HepG2 (cell line): ENCODE measurements around the gene PSMG3. TPM values are rescaled to one million over a fixed set of nuclear protein-coding genes. Genes with fewer than 3 reads are reported as not detected.

Experiments
- ATRX ChIP-seq: sonication (generic); formaldehyde crosslinking; IDR thresholded peaks from 2 replicates; pipeline ENCODE4 v1.4.0; 2020; ENCODE audit warnings: missing genetic modification reagents, borderline replicate concordance
- BCL6 ChIP-seq: IDR thresholded peaks from 2 replicates; pipeline ENCODE4 v1.6.1; 2016; ENCODE audit warnings: missing genetic modification reagents, missing compliant biosample characterization
- ELF4 ChIP-seq: sonication (generic); formaldehyde crosslinking; IDR thresholded peaks from 2 replicates; pipeline ENCODE4 v1.5.0; 2020; ENCODE audit warnings: missing genetic modification reagents, mild to moderate bottlenecking, moderate library complexity, borderline replicate concordance
- ETV5 ChIP-seq: IDR thresholded peaks from 2 replicates; pipeline ENCODE4 v1.6.1; 2018; ENCODE audit warnings: missing biosample characterization, missing genetic modification reagents, inconsistent platforms, borderline replicate concordance
- HES4 ChIP-seq: sonication (generic); formaldehyde crosslinking; IDR thresholded peaks from 2 replicates; pipeline ENCODE4 v1.9.0; 2021; ENCODE audit warnings: mild to moderate bottlenecking, missing genetic modification reagents, borderline replicate concordance
- HNRNPLL ChIP-seq: fragments of 200-400 bp; formaldehyde crosslinking; IDR thresholded peaks from 2 replicates; pipeline ENCODE4 v1.6.1; 2017; ENCODE audit warnings: mild to moderate bottlenecking, low read depth, low read length; ENCODE audit not compliant: poor library complexity, severe bottlenecking
- KAT7 ChIP-seq: IDR thresholded peaks from 2 replicates; pipeline ENCODE4 v1.6.1; 2018; ENCODE audit warnings: borderline replicate concordance, missing compliant biosample characterization
- MAFF ChIP-seq: IDR thresholded peaks from 2 replicates; pipeline ENCODE4 v1.6.1; 2011; ENCODE audit warnings: low read depth, low read length, improper control_type of control experiment
- MLLT10 ChIP-seq: sonication (generic); formaldehyde crosslinking; IDR thresholded peaks from 2 replicates; pipeline ENCODE4 v1.4.0; 2020; ENCODE audit warnings: missing genetic modification reagents
- MYC ChIP-seq: sonication (generic); formaldehyde crosslinking; IDR thresholded peaks from 2 replicates; pipeline ENCODE4 v1.9.0; 2021; ENCODE audit warnings: missing genetic modification reagents, borderline replicate concordance
- NFAT5 ChIP-seq: sonication (generic); formaldehyde crosslinking; IDR thresholded peaks from 2 replicates; pipeline ENCODE4 v1.4.0; 2020; ENCODE audit warnings: missing genetic modification reagents
- NFKB2 ChIP-seq: sonication (generic); formaldehyde crosslinking; IDR thresholded peaks from 2 replicates; pipeline ENCODE4 v1.4.0; 2020; ENCODE audit warnings: missing genetic modification reagents, borderline replicate concordance
- POLR2A ChIP-seq, 2 experiments: IDR thresholded peaks; 2 replicates each; pipeline ENCODE4 v1.6.1; 2011; ENCODE audit warnings: low read depth in 2 of 2, low read length in 2 of 2, mild to moderate bottlenecking in 1 of 2, moderate library complexity in 1 of 2; ENCODE audit not compliant: insufficient read depth in 1 of 2
- RXRB ChIP-seq: IDR thresholded peaks from 2 replicates; pipeline ENCODE4 v1.6.1; 2016; ENCODE audit warnings: borderline replicate concordance, missing genetic modification reagents, missing compliant biosample characterization
- TARDBP ChIP-seq: sonication (generic); formaldehyde crosslinking; IDR thresholded peaks from 2 replicates; pipeline ENCODE4 v1.8.0; 2022; ENCODE audit warnings: mild to moderate bottlenecking, missing genetic modification reagents
- TCF12 ChIP-seq, 2 experiments: fragments of 450-650 bp in 1 of 2; sonication (generic) in 1 of 2; formaldehyde crosslinking in 1 of 2; IDR thresholded peaks; 2 replicates each; pipeline versions ENCODE4 v1.6.1 to v1.8.0; 2017 to 2022; ENCODE audit warnings: antibody characterized with exemption in 1 of 2, mild to moderate bottlenecking in 1 of 2, missing genetic modification reagents in 1 of 2, moderate library complexity in 1 of 2
- ZFP36 ChIP-seq: fragments of 150-350 bp; IDR thresholded peaks from 2 replicates; pipeline ENCODE4 v1.6.1; 2018; ENCODE audit warnings: borderline replicate concordance, low read length, low read depth; ENCODE audit not compliant: partially characterized antibody
- ZNF256 ChIP-seq: sonication (generic); formaldehyde crosslinking; conservative IDR thresholded peaks from 2 replicates; pipeline ENCODE4 v1.4.0; 2020; ENCODE audit warnings: missing genetic modification reagents
- ZNF574 ChIP-seq: sonication (generic); formaldehyde crosslinking; IDR thresholded peaks from 2 replicates; pipeline ENCODE4 v1.4.0; 2020; ENCODE audit warnings: missing genetic modification reagents
- ZNF788 ChIP-seq: sonication (generic); formaldehyde crosslinking; IDR thresholded peaks from 2 replicates; pipeline ENCODE4 v1.5.0; 2020; ENCODE audit warnings: mild to moderate bottlenecking, missing genetic modification reagents, borderline replicate concordance
- polyA plus RNA-seq, 8 experiments: library from polyadenylated mRNA; depleted of rRNA in 3 of 8; stranded (reverse) in 7 of 8; unstranded in 1 of 8; fragments of >200 nt; fragmentation: Illumina TruSeq in 4 of 8; extraction: Trizol in 4 of 8; gene quantifications; 2 replicates each; pipeline versions ENCODE4 v1.2.1 to v1.2.3, GENCODE V29; 2011 to 2016; ENCODE audit warnings: low read depth in 4 of 8, missing spikeins in 1 of 8, mixed read lengths in 1 of 8; ENCODE audit not compliant: insufficient read depth in 1 of 8
- total RNA-seq, 5 experiments: library from RNA; depleted of rRNA; stranded (reverse); fragments of >200 nt; fragmentation: Illumina TruSeq; extraction: Trizol; gene quantifications; 2 replicates each; pipeline ENCODE4 v1.2.3, GENCODE V29; 2016; ENCODE audit warnings: low read depth in 1 of 5
- TF ChIP-seq, protein P1 (sequence below): IDR thresholded peaks from 2 replicates; pipeline ENCODE4 v1.6.1; 2016; ENCODE audit warnings: mild to moderate bottlenecking, missing biosample characterization, missing genetic modification reagents

Gene PSMG3
- total and polyA plus RNA-seq, 2 of the 13 experiments (the other 11 are each of a cell fraction or from before 2014, with no cell fraction given): 29.6 to 48.4 TPM

- peak; percentile 45; the same call in 1 of the 2 replicates for TF ChIP-seq RXRB
- peak; percentile 47; the same call in 1 of the 2 replicates for TF ChIP-seq MYC (CRISPR knock-in tag)
- TF ChIP-seq BCL6: peak; percentile 50; the same call in 1 of the 2 replicates
- peak; percentile 63; the same call in 1 of the 2 replicates for TF ChIP-seq ZNF788 (CRISPR knock-in tag)
- peak in 1 of 2 experiments; percentile 41; a peak in 1 of 4 replicates for TF ChIP-seq POLR2A (IDR thresholded peaks at IDR 0.05; ENCODE audit: insufficient read depth in 1 of 2, low read depth in 2 of 2, low read length in 2 of 2)
- peak; percentile 24 for TF ChIP-seq HNRNPLL
- TF ChIP-seq TCF12 (IDR thresholded peaks at IDR 0.05): no peak
- peak; percentile 23; the same call in 1 of the 2 replicates for TF ChIP-seq TCF12 (CRISPR knock-in tag; IDR thresholded peaks at IDR 0.05)
- 0 out of 2 replicates have a peak, but pooled peaks have one; percentile 41 for TF ChIP-seq NFAT5 (CRISPR knock-in tag)
- TF ChIP-seq, protein P1, sequence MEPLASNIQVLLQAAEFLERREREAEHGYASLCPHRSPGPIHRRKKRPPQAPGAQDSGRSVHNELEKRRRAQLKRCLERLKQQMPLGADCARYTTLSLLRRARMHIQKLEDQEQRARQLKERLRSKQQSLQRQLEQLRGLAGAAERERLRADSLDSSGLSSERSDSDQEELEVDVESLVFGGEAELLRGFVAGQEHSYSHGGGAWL (CRISPR knock-in tag): peak; percentile 41; the same call in 1 of the 2 replicates
- TF ChIP-seq MLLT10 (CRISPR knock-in tag): no peak
- no peak; the same call in 1 of the 2 replicates for TF ChIP-seq TARDBP
- TF ChIP-seq ATRX: no peak
- TF ChIP-seq NFKB2 (CRISPR knock-in tag): peak; percentile 43; the same call in 1 of the 2 replicates
- TF ChIP-seq ZNF574: peak; percentile 49
- TF ChIP-seq KAT7 (CRISPR knock-in tag): no peak
- TF ChIP-seq ELF4 (CRISPR knock-in tag): no peak
- 0 out of 2 replicates have a peak, but pooled peaks have one; percentile 12 for TF ChIP-seq ETV5 (CRISPR knock-in tag)
- TF ChIP-seq ZNF256 (CRISPR knock-in tag): no peak
- TF ChIP-seq HES4 (CRISPR knock-in tag): peak; percentile 42; the same call in 1 of the 2 replicates
- TF ChIP-seq MAFF: no peak
- TF ChIP-seq ZFP36: no peak
Observed at GRCh38 chr7:1531263-1531978, 38.4 kb downstream of the PSMG3 start (continued).
